ENCODE results near the gene RAVER1. TPM values are rescaled to one million over a fixed set of nuclear protein-coding genes. Genes with fewer than 3 reads are reported as not detected.
A peak's percentile ranks its signal among the peaks of the same experiment; 100 is the strongest.

The RAVER1 gene
- total and polyA plus RNA-seq, 2 of the 13 experiments (the other 11 are each of a cell fraction or from before 2014, with no cell fraction given), result 3.6 to 7.9 TPM

- TF ChIP-seq ZNF574 (CRISPR knock-in tag; IDR thresholded peaks at IDR 0.05) (peak; percentile 46; the same call in 1 of the 2 replicates), MIXL1 (CRISPR knock-in tag; IDR thresholded peaks at IDR 0.05) (peak; percentile 55; the same call in 1 of the 2 replicates), ERF (CRISPR knock-in tag; IDR thresholded peaks at IDR 0.05) (peak; percentile 67), RARA (CRISPR knock-in tag; IDR thresholded peaks at IDR 0.05) (0 out of 2 replicates have a peak, but pooled peaks have one; percentile 7), SRF (IDR thresholded peaks at IDR 0.05; ENCODE audit: low read depth, low read length) (0 out of 2 replicates have a peak, but pooled peaks have one; percentile 40), GATAD2A (CRISPR knock-in tag; IDR thresholded peaks at IDR 0.05) (0 out of 2 replicates have a peak, but pooled peaks have one; percentile 24), ZBTB42 (CRISPR knock-in tag; IDR thresholded peaks at IDR 0.05) (0 out of 2 replicates have a peak, but pooled peaks have one; percentile 22), ZNF615 (CRISPR knock-in tag; IDR thresholded peaks at IDR 0.05; ENCODE audit: borderline replicate concordance) (no peak), GABPB1 (CRISPR knock-in tag; IDR thresholded peaks at IDR 0.05) (peak; percentile 89), GLI4 (CRISPR knock-in tag; IDR thresholded peaks at IDR 0.05; ENCODE audit: borderline replicate concordance) (0 out of 2 replicates have a peak, but pooled peaks have one; percentile 50), ZFP1 (CRISPR knock-in tag; IDR thresholded peaks at IDR 0.05) (0 out of 2 replicates have a peak, but pooled peaks have one; percentile 31), AGO2 (optimal IDR thresholded peaks at IDR 0.05; ENCODE audit: low read depth, low read length) (peak; percentile 96), POLR2AphosphoS5 (IDR thresholded peaks at IDR 0.05; ENCODE audit: low read depth, low read length) (peak; percentile 83), ZNF609 (CRISPR knock-in tag; IDR thresholded peaks at IDR 0.05; ENCODE audit: borderline replicate concordance) (no peak), ZNF773 (CRISPR knock-in tag; IDR thresholded peaks at IDR 0.05; ENCODE audit: borderline replicate concordance) (peak; percentile 27; the same call in 1 of the 2 replicates), ASH2L (IDR thresholded peaks at IDR 0.05; ENCODE audit: insufficient read length, low read depth, low read length) (peak; percentile 94), ZBTB8A (CRISPR knock-in tag; IDR thresholded peaks at IDR 0.05; ENCODE audit: borderline replicate concordance, low read depth) (0 out of 2 replicates have a peak, but pooled peaks have one; percentile 17), FOXA3 (CRISPR knock-in tag; IDR thresholded peaks at IDR 0.05) (peak; percentile 77)
These were observed 17.8 kb downstream of the RAVER1 start, which contains the start of gene FDX2 (continued) for GRCh38 chr19:10315335-10316214.

Data from HepG2 (cell line).